SIG-M5 treated with dmso at 0.1 percent for 504 hours (cell line): ENCODE data around the gene UCN2.
"Not testable (repeated sequence)": the region's sequence is repeated elsewhere in the genome, so short reads cannot be mapped to it uniquely, and the experiment has no call there.

Source experiments
- DNase-seq: peaks from one replicate; lab custom pipeline; 2025; ENCODE audit not compliant: unreplicated experiment; lab: John Stamatoyannopoulos, UW

The UCN2 gene

GRCh38 chr3:48564022-48564421 lies 441 bp upstream of the UCN2 start:
- DNase-seq, result peak; percentile 52

- DNase-seq, result no peak
These were observed 1.1 kb downstream of the UCN2 start for GRCh38 chr3:48562367-48563095.

GRCh38 chr3:48561045-48561736 lies 2.4 kb downstream of the UCN2 start:
- no peak for DNase-seq

- no peak for DNase-seq
These were observed 2.9 kb downstream of the UCN2 start for GRCh38 chr3:48560648-48561018.

- peak; percentile 80 for DNase-seq
These were observed 5.0 kb downstream of the UCN2 start for GRCh38 chr3:48558493-48559134.

- DNase-seq, result peak; percentile 99
These were observed 6.6 kb downstream of the UCN2 start, which contains the start of gene PFKFB4 for GRCh38 chr3:48556796-48557626. Gene PFKFB4, minus strand, starts transcription at chr3:48556803. Its CDS starts 26 bp downstream, at chr3:48556777.

- peak; percentile 16 for DNase-seq
These were observed 7.4 kb downstream of the UCN2 start for GRCh38 chr3:48555949-48556795.

- no peak for DNase-seq
These were observed 8.2 kb downstream of the UCN2 start for GRCh38 chr3:48555231-48555948.

GRCh38 chr3:48553886-48554845 lies 9.4 kb downstream of the UCN2 start:
- DNase-seq, result no peak

GRCh38 chr3:48553361-48553760 lies 10.2 kb downstream of the UCN2 start:
- no peak for DNase-seq

GRCh38 chr3:48552111-48552951 lies 11.2 kb downstream of the UCN2 start:
- DNase-seq, result no peak

- DNase-seq, result not testable (repeated sequence)
These were observed 11.9 kb downstream of the UCN2 start for GRCh38 chr3:48551651-48552050.

GRCh38 chr3:48548729-48549705 lies 14.6 kb downstream of the UCN2 start:
- peak; percentile 76 for DNase-seq

- DNase-seq, result no peak
These were observed 15.5 kb downstream of the UCN2 start for GRCh38 chr3:48548126-48548525.

GRCh38 chr3:48546203-48546829 lies 17.3 kb downstream of the UCN2 start:
- DNase-seq, result no peak

GRCh38 chr3:48544141-48544540 lies 19.4 kb downstream of the UCN2 start:
- DNase-seq, result no peak
